ENCODE data around the gene PEX1.
"Not testable (repeated sequence)": the region's sequence is repeated elsewhere in the genome, so short reads cannot be mapped to it uniquely, and the experiment has no call there.

PEX1 gene

DNA sequence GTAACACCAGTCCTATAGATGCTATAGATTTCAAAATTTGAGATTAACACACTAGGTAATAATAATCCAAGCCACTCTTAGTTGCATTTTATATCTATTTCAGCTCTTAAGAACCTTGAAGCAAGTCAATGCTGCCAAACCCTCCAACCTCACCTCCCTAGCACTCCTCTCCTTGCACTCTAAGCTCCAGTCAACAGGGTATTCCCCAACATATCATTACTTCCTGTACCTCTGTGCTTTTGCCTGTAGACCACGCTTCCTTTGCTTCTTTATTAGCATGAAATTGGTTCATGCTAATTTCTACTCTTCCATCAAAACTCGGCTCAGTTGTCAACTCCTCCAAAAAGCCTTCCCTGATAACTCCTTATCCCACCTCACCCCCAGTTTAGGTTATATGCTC is 24.6 kb downstream of the PEX1 start:
- DNase-seq = no peak

DNA sequence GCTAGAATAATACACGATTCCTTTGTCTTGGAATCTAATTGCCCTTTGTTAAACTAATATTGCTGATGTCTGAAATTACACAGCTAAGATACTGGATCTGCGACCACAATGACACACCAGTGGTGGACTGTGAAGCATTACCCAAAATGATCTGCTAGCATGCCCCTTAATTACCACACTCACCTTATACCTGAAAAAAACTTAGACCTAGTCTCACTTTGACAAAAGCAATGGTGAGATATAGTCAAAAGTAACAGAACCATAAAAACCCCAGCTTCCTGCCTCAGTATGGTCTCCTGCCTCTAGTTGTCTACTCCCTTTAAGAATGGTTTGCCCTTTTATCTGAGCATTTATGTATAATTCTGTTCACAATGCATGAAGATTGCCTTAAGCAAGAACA is 29.8 kb downstream of the PEX1 start:
- no peak for DNase-seq

DNA sequence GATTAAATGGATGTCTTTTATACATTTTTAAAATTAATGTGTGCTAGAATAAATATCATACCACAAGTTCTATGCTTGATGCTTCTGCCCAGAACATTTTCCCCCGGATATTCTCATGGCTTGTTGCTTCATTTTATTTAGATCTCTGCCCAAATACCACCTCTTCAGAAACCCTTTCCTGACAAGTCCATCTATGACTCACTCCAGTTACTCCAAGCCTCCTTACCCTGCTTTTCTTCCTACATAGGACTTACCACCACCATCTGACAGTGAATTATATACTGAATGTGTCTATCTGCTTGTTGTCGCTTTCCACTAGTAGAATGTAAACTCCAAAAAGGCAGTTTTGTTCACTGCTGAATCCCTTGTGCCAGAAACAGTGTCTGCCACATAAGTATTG is 31.4 kb downstream of the PEX1 start:
- DNase-seq = no peak

DNA sequence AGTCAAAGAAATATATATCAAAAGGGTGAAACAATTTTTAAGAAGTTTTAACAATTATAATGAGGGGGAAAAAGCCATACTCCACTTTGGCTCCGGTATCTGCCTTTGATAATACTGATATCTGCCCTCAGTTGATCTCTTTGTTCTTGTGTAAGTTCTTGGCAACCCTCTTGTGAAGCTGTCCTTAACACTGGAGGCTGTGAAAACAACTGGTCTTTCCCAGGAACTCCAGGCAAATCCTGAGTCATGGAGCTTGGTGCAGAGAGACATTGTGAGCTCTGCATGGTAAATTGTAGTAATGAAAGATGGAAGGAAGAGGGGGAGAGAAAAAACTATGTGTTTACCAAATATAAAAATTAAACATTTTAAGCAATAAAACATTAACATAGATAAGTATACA is 38.7 kb downstream of the PEX1 start:
- DNase-seq = no peak

DNA sequence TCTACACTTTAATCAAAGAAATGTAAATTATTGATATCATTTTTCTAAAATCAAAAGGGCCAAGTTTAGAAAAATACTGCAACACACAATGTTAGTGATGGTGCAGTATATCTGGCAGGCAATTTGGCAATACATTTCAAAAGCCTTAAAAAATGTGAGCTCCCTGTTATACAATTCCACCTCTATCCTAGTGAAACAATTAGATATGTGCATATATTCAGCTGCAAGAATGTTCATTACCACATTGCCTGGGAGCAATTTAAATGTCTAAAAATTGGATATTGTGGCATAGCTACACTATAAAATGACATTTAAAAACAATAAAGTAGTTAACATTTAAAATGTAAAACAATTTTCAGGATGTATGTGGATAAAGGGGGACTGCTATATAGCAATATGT is 40.5 kb downstream of the PEX1 start:
- DNase-seq = no peak

DNA sequence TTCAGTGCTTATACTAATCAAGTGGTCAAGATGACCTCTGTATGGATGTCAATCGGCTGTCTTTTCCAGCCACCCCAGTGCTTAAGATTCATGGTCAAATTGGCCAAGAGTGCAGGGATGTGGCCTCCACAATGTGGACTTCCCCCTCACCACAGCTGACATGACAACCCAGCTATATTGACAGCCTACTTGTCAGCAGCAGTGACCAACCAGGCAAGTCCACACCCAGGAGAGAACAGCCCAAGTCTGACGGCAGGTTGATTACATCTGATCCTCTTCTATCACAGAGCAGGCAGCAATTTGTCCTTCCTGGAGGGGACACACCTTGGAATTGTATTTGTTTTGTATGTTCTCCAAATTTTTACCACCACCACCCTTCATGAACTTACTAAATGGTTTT is 42.3 kb downstream of the PEX1 start:
- DNase-seq = no peak

DNA sequence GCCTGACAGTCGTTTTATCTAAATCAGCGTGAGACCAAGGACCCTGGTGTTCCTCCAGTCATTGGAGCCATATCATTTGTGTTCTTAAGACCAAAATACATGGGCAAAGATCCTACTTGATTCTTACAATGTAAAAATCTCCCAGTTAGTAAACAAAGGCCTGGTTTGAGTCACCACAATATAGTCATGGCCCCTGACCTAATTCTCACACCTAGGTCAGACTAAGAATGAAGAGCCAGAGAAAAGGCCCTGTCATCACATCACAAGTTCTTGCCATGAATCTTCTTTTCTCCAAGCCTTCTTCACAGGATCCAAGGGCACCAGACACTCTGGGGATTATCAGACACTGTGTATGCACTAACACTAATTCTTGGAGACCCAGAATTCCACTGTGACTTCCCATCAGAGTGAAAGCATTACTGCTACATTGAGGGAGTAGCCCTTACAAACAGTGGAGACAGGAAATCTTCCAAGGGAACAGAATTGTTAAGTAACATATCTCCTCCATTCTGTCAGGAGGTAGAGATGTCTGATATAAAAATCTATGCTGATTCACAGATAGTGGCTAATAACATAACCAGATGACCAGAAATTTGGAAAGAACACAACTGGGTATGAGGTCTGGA is 42.9 kb downstream of the PEX1 start:
- no peak for DNase-seq

DNA sequence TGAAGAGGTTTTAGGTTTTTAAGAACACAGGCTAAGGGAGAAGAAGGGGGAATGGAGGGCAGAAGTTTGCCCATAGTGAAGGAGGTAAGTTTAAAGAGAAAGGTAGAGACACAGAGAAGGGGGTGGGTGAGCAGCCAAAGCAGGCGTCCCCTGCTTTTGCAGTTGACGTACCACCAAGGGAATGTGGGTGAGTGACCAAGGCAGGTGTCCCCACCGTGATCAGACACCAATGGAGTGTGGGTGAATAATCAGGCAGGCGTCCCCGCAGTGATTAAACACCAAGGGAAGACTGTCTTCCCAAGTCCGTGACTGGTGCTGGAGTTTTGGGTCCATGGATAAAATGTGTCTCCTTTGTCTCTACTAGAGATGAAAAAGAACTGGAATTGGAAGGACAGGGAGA is 44.1 kb downstream of the PEX1 start:
- not testable (repeated sequence) for DNase-seq

DNA sequence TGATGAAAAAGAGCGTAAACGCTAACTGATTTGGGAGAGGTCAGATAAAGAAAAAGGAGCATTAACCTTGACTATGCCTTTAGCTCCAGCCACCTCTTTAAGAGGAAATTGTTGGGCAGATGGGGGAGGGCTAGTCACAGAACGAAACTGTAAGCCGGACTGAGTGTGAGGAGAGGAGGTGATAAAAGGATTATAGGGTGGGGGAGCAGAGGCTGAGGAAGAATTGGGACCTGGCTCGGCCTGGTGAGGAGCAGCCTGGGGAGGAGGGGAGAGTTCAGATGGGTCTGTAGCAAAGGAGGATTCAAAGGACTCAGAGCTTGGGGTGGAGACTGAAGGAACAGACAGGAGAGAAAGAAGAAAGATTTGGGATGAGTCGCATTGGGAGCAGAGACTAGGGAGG is 44.7 kb downstream of the PEX1 start:
- not testable (repeated sequence) for DNase-seq

DNA sequence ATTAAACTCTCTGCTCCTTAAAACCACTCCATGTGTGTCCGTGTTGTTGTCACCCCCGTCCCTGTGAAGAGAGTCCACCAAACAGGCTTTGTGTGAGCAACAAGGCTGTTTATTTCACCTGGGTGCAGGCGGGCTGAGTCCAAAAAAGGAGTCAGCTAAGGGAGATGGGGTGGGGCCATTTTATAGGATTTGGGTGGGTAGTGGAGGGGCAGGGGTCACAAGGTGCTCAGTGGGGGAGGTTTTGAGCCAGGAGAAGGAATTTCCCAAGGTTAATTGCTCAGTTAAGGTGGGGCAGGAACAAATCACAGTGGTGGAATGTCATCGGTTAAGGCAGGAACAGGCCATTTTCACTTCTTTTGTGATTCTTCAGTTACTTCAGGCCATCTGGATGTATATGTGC is 49.2 kb downstream of the PEX1 start:
- DNase-seq = not testable (repeated sequence)

DNA sequence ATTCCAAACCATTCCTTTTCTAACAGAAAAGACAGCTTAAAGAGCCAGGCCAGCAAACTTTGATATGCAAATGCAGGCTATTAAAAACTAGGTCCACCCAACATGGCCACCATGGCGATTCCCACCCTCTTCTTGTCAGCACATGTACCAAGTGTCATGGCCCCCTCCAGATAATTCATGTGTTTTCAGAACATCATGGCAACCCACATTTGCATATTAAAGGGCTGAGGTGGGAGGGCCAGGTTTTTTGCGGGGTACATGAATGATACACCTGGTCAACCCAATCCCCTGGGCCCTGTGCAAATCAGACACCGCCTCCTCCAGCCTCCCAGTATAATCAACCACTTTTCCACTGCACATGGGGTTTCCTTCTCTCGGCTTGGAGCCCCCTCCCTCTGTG is 49.6 kb downstream of the PEX1 start:
- DNase-seq = no peak

DNA sequence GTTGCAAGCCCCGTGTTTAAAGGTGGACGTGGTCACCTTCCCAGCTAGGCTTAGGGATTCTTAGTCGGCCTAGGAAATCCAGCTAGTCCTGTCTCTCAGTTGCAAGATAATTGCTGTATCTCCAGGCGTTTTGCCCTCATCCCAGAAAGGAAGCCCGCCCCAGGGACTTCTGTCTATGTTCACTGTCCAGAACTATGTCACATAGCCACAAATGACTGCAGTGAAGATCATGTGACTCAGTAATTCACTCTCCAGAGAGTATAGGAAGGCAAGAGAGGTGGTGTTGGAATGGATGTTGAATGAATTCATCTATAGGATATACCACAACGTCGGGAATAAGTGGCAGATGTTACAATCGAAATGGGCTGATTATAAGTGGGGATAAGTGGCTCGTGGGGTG is 50.2 kb downstream of the PEX1 start:
- no peak for DNase-seq

DNA sequence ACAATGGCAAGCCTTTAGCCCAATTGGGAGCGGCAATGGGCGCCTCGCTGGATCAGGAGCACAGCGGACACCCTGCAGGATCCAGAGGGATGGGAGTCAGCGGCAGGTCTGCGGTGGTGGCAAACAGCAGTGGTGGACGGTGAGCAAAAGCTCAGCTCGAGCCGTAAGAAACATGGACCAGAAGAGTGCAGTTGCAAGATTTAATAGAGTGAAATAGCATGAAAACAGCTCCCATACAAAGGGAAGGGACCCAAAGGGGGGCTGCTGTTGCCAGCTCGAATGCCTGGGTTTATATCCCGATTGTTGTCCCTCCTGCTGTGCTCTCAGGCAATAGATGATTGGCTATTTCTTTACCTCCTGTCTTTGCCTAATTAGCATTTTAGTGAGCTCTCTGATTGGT is 50.6 kb downstream of the PEX1 start, which contains the start of gene ERVW-1:
TSS of gene ERVW-1 (minus strand) at position 266 of the 400 bp plus-strand sequence. CDS start 7,565 bp downstream, outside the sequence.
- not testable (repeated sequence) for DNase-seq

DNA sequence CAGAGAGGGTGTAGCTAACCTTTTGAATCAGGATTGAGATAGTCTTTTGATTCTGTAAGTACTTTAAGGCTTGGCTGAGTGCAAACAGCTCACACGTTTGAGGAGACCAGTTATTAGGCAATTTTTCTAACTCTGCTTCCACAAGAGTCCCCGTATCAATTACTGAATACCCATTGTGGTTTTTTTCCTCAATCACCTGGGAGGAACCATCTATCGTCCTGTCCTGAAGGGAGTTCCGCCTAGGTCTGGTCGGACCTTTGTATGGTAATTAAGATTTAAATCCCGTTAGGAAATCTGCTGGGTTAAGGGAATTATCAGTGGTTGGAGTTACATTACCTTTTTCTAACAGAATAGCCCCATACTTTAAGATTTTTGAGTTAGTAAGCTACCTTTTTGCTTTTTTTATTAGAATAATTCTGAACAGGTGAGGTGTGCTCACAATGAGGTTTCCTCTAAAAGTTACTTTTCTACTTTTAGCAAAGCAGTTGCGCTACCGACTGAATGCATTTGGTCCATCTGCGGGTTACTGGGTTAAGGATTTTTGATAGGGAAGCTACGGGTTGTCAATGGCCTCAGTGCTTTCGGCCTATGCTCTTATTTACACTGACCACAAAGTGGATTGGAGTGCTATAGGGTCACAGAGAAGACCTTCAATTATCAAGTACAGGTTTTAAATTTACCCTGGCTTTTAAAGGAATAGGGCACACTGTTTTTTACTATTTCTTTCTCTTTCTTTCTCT is 52.3 kb downstream of the PEX1 start:
- DNase-seq = not testable (repeated sequence)

DNA sequence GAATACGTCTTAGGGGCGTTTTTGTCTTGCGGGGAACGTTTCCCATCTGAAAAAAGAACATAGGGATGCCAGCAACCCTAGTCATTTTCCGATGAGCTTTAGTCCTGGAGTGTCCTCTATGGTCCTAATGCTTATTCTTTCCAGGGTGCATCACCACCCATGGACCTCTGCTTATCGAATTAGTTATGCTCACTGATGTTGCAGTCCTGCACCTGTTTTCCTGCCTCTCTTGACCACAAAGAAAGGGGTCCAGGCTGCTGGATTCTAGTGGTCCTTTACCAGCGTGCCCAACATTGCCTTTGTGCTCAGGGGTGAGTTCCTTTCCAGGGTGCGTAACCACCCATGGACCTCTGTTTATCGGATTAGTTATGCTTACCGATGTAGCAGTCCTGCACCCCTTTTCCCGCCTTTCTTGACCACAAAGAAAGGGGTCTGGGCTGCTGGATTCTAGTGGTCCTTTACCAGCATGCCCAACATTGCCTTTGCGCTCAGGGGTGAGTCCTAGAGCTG is 53.0 kb downstream of the PEX1 start:
- DNase-seq = not testable (repeated sequence)

DNA sequence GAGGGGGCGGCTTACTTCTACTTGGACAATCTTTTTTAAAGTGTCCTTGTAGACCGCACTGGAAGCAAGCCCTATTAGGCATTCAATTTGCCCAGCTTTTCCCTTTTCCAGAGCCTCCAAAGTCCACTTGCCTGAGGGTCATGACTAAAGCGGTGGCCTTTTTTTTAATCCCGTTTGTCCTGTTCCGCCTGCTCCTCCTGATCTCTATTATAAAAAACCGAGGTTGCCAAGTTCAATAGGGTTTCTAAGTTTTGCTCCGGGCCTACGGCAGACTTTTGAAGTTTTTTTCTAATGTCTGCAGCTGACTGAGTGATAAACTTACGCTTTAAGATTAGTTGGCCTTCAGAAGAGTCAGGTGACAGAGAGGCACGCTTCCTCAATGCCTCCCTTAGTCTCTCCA is 54.3 kb downstream of the PEX1 start:
- not testable (repeated sequence) for DNase-seq

DNA sequence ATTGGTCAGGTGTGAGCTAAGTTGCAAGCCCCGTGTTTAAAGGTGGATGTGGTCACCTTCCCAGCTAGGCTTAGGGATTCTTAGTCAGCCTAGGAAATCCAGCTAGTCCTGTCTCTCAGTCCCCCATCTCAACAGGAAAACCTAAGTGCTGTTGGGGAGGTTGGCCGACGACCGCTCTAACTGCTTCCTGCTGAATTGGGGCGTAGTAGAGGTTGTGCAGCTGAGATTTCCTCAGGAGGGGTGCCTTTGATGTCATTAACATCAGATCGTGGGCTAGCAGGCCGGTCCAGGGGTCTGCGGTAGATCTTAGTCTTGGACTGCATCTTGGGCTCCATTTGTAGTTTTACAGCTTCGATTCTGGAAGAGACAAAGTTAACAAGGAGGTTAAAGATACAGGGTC is 59.7 kb downstream of the PEX1 start:
- DNase-seq = not testable (repeated sequence)

DNA sequence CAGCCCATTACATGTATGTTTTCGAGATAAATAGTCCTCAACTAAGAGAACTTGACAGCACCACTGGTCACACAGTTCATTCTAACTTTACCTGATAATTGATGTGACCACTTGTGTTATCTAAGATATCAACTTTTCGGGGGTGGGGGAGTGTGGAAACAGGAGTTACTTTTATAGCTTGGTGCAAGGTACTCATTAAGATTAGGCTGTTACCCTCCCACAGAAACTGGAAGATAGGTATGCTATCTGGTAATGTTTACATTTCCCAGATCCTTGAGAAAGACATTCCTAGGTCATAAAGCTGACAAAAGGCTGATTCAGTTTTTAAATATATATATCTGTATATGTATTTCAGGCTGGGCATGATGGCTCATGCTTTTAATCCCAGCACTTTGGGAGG is 61.6 kb downstream of the PEX1 start:
- no peak for DNase-seq

DNA sequence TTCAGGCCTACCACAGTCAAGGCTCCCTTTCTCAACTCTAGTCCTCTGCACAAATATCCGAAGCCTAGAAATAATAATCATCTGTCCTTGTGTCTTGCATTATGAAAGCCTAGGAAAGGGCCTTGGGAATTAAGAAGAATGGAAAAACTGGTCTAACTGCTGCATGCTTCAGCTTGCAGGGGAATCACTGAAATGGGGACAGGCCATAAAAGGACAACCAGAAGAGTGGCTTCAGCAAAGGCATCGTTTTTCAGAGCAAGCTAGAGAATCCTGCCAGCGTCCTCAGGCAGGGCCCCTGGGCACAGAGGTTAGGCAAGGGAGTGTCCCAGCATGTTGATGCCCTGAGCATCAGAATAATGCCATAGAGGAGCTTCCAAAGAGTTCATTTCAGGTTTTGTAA is 63.8 kb downstream of the PEX1 start:
- no peak for DNase-seq

DNA sequence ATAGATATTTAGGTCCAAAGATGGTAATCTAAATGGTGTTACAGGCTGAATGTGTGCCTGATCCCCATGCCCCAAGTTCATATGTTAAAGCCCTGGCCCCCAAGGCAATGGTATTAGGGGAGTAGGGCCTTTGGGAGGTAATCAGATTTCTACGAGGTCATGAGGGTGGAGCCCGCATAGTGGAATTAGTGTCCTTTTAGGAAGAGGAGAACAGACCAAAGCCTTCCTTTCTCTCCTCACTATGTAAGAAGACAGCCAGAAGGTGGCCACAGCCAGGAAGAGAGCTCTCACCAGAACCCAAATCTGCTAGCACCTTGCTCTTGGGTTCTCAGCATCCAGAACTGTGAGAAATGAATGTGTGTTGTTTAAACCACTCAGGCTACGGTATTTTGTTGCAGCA is 65.8 kb downstream of the PEX1 start:
- no peak for DNase-seq

DNA sequence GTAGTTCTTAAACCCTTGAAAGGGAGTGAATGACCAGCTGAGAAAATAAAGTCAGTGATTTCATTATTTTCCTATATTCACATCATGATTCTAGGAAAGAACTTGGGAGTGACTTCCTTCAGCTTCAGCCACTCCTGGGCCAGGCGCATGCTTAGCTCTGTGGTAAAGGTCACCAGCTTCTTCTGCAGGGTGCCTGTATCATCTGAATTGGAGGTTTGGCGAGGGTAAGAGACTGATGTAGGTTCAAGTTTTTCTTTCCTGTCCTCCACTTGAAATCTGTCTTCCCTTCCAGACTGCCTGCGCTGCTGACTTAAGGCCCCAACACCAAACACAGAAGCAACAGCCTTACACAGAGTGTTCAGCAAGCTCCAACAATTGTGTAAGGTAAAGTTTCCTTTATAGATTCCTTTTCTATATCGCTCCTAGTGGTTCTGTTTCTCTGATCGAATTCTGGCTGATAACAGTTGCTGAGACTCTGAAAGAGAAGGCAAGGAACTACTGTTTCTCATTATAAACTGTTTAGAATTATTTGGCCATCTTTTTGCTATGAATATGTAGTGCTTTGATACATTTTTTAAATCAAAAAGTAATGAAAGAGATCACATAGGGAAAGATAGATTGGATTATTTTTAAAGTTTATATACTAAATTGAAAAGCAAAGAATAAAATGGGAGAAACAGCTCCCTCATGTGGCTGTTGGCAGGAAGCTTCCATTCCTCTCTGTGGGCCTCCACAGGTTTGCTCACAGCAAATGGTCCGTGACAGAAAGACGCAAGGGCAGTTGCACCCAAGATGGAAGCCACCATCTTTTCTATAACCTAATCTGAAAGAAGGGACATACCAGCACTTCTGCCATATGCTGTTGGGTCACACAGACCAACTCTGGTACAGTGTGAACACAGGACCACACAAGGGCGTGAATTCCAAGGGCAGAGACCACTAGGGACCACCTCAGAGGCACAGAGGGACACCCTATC is 67.0 kb downstream of the PEX1 start:
- DNase-seq = peak; percentile 39

DNA sequence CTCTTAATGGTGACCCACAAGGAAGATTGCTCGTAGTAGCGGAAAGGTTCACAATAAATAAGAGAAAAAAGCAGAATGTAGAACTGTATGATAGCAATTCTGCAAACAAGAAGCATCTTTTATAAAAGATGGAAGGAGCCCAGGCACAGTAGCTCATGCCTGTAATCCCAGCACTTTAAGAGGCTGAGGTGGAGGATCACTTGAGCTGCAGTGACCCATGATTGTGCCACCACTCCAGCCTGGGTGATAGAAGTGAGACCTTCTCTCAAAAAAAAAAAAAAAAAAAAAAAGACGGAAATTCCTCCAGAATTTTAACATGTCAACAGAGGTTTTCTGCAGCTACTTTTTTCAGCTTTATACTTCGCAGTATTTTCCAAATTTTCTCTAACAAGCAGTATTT is 67.8 kb downstream of the PEX1 start:
- DNase-seq = no peak

DNA sequence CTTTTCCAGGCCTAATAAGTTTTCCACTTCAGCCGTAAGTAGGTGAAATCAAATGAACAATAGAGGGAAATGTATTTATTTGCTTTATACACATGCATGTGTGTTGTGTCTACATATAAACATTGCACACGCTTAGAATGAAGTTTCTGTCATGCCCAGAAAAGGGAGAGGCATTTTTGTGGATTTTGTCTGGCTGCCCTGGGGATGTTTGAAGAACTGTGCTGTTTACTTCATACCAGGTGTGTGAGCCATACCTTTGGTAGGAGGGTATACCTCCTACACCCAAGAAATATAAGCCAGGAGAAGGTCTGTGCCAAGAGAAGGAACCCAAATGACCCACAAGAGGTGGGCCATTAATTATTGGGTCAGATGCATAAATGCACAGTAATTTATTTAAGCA is 68.2 kb downstream of the PEX1 start:
- DNase-seq = no peak

All from NCI-H1694 (cell line).